ENCODE data around the gene DDRGK1.

DDRGK1 gene

DNA sequence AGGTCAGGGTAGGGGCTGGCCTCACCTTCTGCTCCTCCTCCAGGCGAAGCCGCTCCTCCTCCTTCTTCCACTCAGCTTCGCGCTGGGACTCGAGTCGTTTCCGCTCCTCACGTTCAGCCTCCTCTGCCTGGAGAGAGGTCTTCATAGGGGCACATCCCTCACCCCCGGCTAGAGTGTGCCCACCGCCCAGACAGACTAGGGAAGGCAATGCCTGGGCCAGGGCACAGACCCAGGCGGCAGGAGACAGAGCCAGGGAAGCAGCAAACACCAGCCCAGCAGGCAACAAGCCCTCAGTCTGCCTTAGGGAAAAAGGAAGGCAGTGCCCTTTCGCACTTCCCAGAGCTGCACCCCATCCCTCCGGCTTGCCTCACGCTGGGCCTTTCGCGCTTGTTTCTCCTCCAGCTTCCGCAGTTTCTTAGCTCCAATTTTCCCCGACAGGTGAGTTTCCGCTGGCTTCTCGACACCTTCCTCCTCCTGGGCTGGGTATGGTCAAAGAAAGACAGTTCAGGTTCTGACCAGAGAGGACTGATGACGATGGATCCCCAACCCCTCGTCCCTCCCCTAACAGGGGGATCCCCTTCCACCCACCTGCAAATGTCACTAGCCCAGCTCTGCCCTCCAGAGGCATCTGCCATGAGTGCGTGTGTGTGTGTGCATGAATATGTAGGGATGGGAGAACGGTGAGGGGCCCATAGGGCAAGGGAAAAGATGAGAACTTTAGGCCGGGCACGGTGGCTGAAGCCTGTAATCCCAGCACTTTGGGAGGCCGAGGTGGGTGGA lies 4.3 kb downstream of the DDRGK1 start:
- no peak overlapping the region for H3K9ac ChIP-seq (ENCODE audit: low read length)
- H2BK120ac ChIP-seq (ENCODE audit: low read depth, low read length) = no peak overlapping the region
- DNase-seq = no peak
- no peak overlapping the region for H4K8ac ChIP-seq (ENCODE audit: low read length)
- no peaks in the 10 kb centered on the region for H3K9me3 ChIP-seq (ENCODE audit: control insufficient read depth, low read length)
- peaks cover 8% of the 10 kb centered on the region for H3K4me1 ChIP-seq (ENCODE audit: control insufficient read depth, insufficient read depth, low read depth, low read length)
- H3K18ac ChIP-seq (ENCODE audit: low read depth in 1 of 2, low read length in 2 of 2) = no peak overlapping the region
- peaks cover 52 to 54% of the 10 kb centered on the region in 2 experiments for H3K36me3 ChIP-seq (ENCODE audit: control insufficient read depth in 1 of 2, insufficient read depth in 2 of 2, low read depth in 1 of 2, low read length in 2 of 2)
- H2BK12ac ChIP-seq (ENCODE audit: low read length in 2 of 2) = no peak overlapping the region
- no peak overlapping the region for H3K14ac ChIP-seq (ENCODE audit: low read length in 2 of 2)
- no peak overlapping the region for H2AK5ac ChIP-seq (ENCODE audit: low read length, severe bottlenecking)
- no peak overlapping the region for H2AFZ ChIP-seq (ENCODE audit: low read depth, low read length)
- peaks cover 31% of the 10 kb centered on the region for H3K79me1 ChIP-seq (replicated peaks; ENCODE audit: low read length, poor library complexity, severe bottlenecking)
- 92% methylated on average over 25 of the region's 27 CpGs for WGBS
- H3K4me3 ChIP-seq (ENCODE audit: insufficient read depth in 1 of 2, low read depth in 1 of 2, low read length in 2 of 2) = no peak overlapping the region
- no peak overlapping the region for H3K27ac ChIP-seq (ENCODE audit: low read length, poor library complexity, severe bottlenecking)
- H4K91ac ChIP-seq (ENCODE audit: low read length) = no peak overlapping the region
- no peak overlapping the region for H2BK15ac ChIP-seq (ENCODE audit: low read depth, poor library complexity, severe bottlenecking)
- no peak overlapping the region for H3K23ac ChIP-seq (ENCODE audit: low read length in 2 of 2)
- H3K27me3 ChIP-seq (ENCODE audit: control insufficient read depth in 1 of 2, insufficient read depth in 1 of 2, low read length in 2 of 2) = no peaks in the 10 kb centered on the region
- H3K4me2 ChIP-seq (ENCODE audit: low read length, poor library complexity, severe bottlenecking) = no peak overlapping the region
- H3K4ac ChIP-seq (ENCODE audit: low read depth in 1 of 2, low read length in 2 of 2) = no peak overlapping the region
- no peak overlapping the region for H2BK5ac ChIP-seq (ENCODE audit: low read depth, low read length, poor library complexity, severe bottlenecking)

DNA sequence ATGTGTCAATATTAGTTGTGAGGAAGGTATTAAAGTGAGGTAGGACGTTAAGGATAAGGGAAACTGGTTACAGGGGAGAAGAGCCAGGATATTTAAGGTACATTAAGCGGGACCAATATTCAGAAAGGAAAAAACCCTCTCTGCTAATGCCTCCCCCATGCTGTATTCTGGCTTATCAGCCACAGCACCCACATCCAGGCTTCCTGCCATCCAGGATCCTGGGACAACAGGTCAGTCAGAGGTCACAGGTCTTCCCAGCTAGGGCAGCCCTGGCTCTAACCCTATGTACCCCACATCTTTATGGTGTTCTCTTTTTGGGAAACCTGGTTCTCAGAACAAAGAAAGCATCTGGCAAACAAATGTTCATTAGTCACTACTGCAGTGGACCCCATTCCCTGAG lies 5.3 kb downstream of the DDRGK1 start:
- Histone ChIP-seq H3K27ac (ENCODE audit: low read length, poor library complexity, severe bottlenecking) (no peak overlapping the region), H3K79me1 (replicated peaks; ENCODE audit: low read length, poor library complexity, severe bottlenecking) (peaks cover 37% of the 10 kb centered on the region), H3K18ac (ENCODE audit: low read depth in 1 of 2, low read length in 2 of 2) (no peak overlapping the region), H4K8ac (ENCODE audit: low read length) (no peak overlapping the region), H3K9ac (ENCODE audit: low read length) (no peak overlapping the region), H3K23ac (ENCODE audit: low read length in 2 of 2) (no peak overlapping the region), H2AFZ (ENCODE audit: low read depth, low read length) (no peak overlapping the region), H3K9me3 (ENCODE audit: control insufficient read depth, low read length) (no peaks in the 10 kb centered on the region), H2BK120ac (ENCODE audit: low read depth, low read length) (no peak overlapping the region), H2AK5ac (ENCODE audit: low read length, severe bottlenecking) (no peak overlapping the region), H3K4me2 (ENCODE audit: low read length, poor library complexity, severe bottlenecking) (no peak overlapping the region), H3K27me3 (ENCODE audit: control insufficient read depth in 1 of 2, insufficient read depth in 1 of 2, low read length in 2 of 2) (no peaks in the 10 kb centered on the region), H3K4ac (ENCODE audit: low read depth in 1 of 2, low read length in 2 of 2) (no peak overlapping the region), H4K91ac (ENCODE audit: low read length) (no peak overlapping the region), H3K4me3 (ENCODE audit: insufficient read depth in 1 of 2, low read depth in 1 of 2, low read length in 2 of 2) (no peak overlapping the region), H2BK5ac (ENCODE audit: low read depth, low read length, poor library complexity, severe bottlenecking) (no peak overlapping the region), H2BK15ac (ENCODE audit: low read depth, poor library complexity, severe bottlenecking) (no peak overlapping the region), H3K36me3 (ENCODE audit: control insufficient read depth in 1 of 2, insufficient read depth in 2 of 2, low read depth in 1 of 2, low read length in 2 of 2) (peaks cover 61 to 64% of the 10 kb centered on the region in 2 experiments), H3K14ac (ENCODE audit: low read length in 2 of 2) (no peak overlapping the region), H3K4me1 (ENCODE audit: control insufficient read depth, insufficient read depth, low read depth, low read length) (peaks cover 8% of the 10 kb centered on the region), H2BK12ac (ENCODE audit: low read length in 2 of 2) (no peak overlapping the region)
- no peak for DNase-seq
- WGBS = 47% methylated on average over 2 of the region's 2 CpGs

DNA sequence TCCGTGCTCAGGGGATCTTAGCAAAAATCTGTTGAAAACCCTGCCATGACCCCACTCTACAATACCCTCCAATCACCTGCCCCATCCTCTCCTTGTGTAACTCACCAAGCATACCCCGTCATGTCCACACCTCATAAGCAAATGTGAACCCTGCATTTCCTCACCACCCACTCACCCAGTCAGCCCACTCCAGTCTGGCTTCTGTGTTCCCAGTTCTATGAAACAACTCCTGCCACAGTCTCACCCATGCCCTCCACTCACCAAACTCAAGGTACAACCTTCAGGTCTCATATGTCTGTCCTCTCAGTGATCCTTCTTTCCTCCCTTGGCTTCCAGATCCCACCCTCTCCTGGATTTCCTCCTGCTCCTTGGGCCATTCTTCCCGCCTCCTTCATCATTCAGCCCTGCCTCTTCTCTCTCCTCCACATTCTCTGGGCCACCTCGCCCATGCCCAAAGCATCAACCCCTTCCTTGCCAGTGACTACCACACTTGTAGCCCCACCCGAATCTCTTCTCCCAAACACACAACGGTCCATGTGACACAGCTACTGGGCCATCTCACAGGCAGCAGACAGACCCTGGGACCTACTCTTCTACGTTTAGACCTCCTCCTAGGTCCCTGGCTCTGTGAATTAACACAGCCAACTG lies 8.8 kb downstream of the DDRGK1 start:
- H3K9me3 ChIP-seq (ENCODE audit: control insufficient read depth, low read length) = no peaks in the 10 kb centered on the region
- H3K4me3 ChIP-seq (ENCODE audit: insufficient read depth in 1 of 2, low read depth in 1 of 2, low read length in 2 of 2) = no peak overlapping the region
- H3K79me1 ChIP-seq (replicated peaks; ENCODE audit: low read length, poor library complexity, severe bottlenecking) = peaks cover 28% of the 10 kb centered on the region
- H3K4ac ChIP-seq (ENCODE audit: low read depth in 1 of 2, low read length in 2 of 2) = no peak overlapping the region
- no peak overlapping the region for H3K4me2 ChIP-seq (ENCODE audit: low read length, poor library complexity, severe bottlenecking)
- no peaks in the 10 kb centered on the region for H3K27me3 ChIP-seq (ENCODE audit: control insufficient read depth in 1 of 2, insufficient read depth in 1 of 2, low read length in 2 of 2)
- WGBS = 92% methylated on average over 7 of the region's 7 CpGs
- H3K9ac ChIP-seq (ENCODE audit: low read length) = no peak overlapping the region
- no peak overlapping the region for H2AFZ ChIP-seq (ENCODE audit: low read depth, low read length)
- H2BK12ac ChIP-seq (ENCODE audit: low read length in 2 of 2) = no peak overlapping the region
- peaks cover 73 to 88% of the 10 kb centered on the region in 2 experiments for H3K36me3 ChIP-seq (ENCODE audit: control insufficient read depth in 1 of 2, insufficient read depth in 2 of 2, low read depth in 1 of 2, low read length in 2 of 2)
- H3K14ac ChIP-seq (ENCODE audit: low read length in 2 of 2) = no peak overlapping the region
- no peak overlapping the region for H2BK5ac ChIP-seq (ENCODE audit: low read depth, low read length, poor library complexity, severe bottlenecking)
- no peak overlapping the region for H2AK5ac ChIP-seq (ENCODE audit: low read length, severe bottlenecking)
- H2BK120ac ChIP-seq (ENCODE audit: low read depth, low read length) = no peak overlapping the region
- no peak overlapping the region for H3K18ac ChIP-seq (ENCODE audit: low read depth in 1 of 2, low read length in 2 of 2)
- DNase-seq = no peak
- H3K27ac ChIP-seq (ENCODE audit: low read length, poor library complexity, severe bottlenecking) = no peak overlapping the region
- no peak overlapping the region for H3K23ac ChIP-seq (ENCODE audit: low read length in 2 of 2)
- no peaks in the 10 kb centered on the region for H3K4me1 ChIP-seq (ENCODE audit: control insufficient read depth, insufficient read depth, low read depth, low read length)
- no peak overlapping the region for H2BK15ac ChIP-seq (ENCODE audit: low read depth, poor library complexity, severe bottlenecking)
- no peak overlapping the region for H4K8ac ChIP-seq (ENCODE audit: low read length)
- H4K91ac ChIP-seq (ENCODE audit: low read length) = no peak overlapping the region

DNA sequence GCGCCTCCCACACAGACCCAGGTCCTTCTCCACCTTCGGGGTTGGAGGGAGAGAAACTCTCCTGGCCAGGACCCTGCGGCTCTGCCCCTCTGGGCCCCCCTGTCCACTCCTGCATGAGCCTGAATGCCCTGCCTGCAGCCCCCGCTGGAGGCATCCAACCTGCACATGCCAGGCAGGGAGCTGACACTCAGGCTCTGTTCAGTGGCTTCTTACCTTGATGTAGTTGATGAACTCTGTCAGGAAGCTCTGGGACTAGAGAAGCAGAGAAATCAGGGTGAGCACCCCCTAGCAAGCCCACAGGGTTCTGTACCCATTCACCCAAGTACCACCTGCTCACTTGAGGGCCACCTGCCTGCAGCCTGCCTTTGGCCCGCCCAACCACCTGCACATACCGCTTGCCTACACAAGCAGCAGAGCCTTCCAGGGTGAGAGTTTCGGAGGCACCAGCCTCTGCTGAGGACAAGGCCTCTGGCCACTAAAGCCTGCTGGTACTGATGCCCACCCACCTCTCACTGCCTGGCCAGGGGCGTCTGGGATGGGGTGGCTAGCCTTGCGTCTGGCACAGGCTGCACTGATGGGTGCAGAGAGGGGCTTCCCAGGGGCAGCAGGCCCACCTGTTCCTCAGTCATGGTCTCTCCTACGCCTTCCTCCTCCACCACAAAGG lies 9.7 kb downstream of the DDRGK1 start:
- H3K4me1 ChIP-seq (ENCODE audit: control insufficient read depth, insufficient read depth, low read depth, low read length) = no peaks in the 10 kb centered on the region
- no peak overlapping the region for H2AK5ac ChIP-seq (ENCODE audit: low read length, severe bottlenecking)
- no peaks in the 10 kb centered on the region for H3K9me3 ChIP-seq (ENCODE audit: control insufficient read depth, low read length)
- peak overlapping the region; percentile 32 for H4K91ac ChIP-seq (ENCODE audit: low read length)
- H3K4me3 ChIP-seq (ENCODE audit: insufficient read depth in 1 of 2, low read depth in 1 of 2, low read length in 2 of 2) = no peak overlapping the region
- H2BK12ac ChIP-seq (ENCODE audit: low read length in 2 of 2) = no peak overlapping the region
- H2AFZ ChIP-seq (ENCODE audit: low read depth, low read length) = no peak overlapping the region
- 93% methylated on average over 10 of the region's 10 CpGs for WGBS
- H4K8ac ChIP-seq (ENCODE audit: low read length) = no peak overlapping the region
- no peak overlapping the region for H2BK5ac ChIP-seq (ENCODE audit: low read depth, low read length, poor library complexity, severe bottlenecking)
- no peak overlapping the region for H3K14ac ChIP-seq (ENCODE audit: low read length in 2 of 2)
- no peak overlapping the region for H3K4me2 ChIP-seq (ENCODE audit: low read length, poor library complexity, severe bottlenecking)
- peaks cover 22% of the 10 kb centered on the region for H3K79me1 ChIP-seq (replicated peaks; ENCODE audit: low read length, poor library complexity, severe bottlenecking)
- no peak for DNase-seq
- no peaks in the 10 kb centered on the region for H3K27me3 ChIP-seq (ENCODE audit: control insufficient read depth in 1 of 2, insufficient read depth in 1 of 2, low read length in 2 of 2)
- H2BK15ac ChIP-seq (ENCODE audit: low read depth, poor library complexity, severe bottlenecking) = no peak overlapping the region
- no peak overlapping the region for H3K9ac ChIP-seq (ENCODE audit: low read length)
- H3K18ac ChIP-seq (ENCODE audit: low read depth in 1 of 2, low read length in 2 of 2) = no peak overlapping the region
- no peak overlapping the region for H2BK120ac ChIP-seq (ENCODE audit: low read depth, low read length)
- H3K27ac ChIP-seq (ENCODE audit: low read length, poor library complexity, severe bottlenecking) = no peak overlapping the region
- H3K4ac ChIP-seq (ENCODE audit: low read depth in 1 of 2, low read length in 2 of 2) = no peak overlapping the region
- H3K36me3 ChIP-seq (ENCODE audit: control insufficient read depth in 1 of 2, insufficient read depth in 2 of 2, low read depth in 1 of 2, low read length in 2 of 2) = peaks cover 73 to 89% of the 10 kb centered on the region in 2 experiments
- no peak overlapping the region for H3K23ac ChIP-seq (ENCODE audit: low read length in 2 of 2)
